GM06990 (cell line): Measurements from ENCODE around the gene MEPE.
A peak's percentile ranks its signal among the peaks of the same experiment; 100 is the strongest.

Experiments
- DNase-seq: peaks from one replicate; pipeline ENCODE4 v3.0.0-alpha.2; 2011; ENCODE audit not compliant: insufficient read length; ENCODE audit errors: extremely low read depth
- H3K27me3 ChIP-seq: replicated peaks from 2 replicates; pipeline ENCODE4 v1.6.0; 2011; ENCODE audit warnings: low read length; ENCODE audit not compliant: control insufficient read depth, insufficient read depth
- H3K36me3 ChIP-seq: 2 replicates; pipeline ENCODE4 v1.5.1; 2011; ENCODE audit warnings: low read length; ENCODE audit not compliant: control insufficient read depth, insufficient read depth
- H3K4me3 ChIP-seq: replicated peaks from 2 replicates; pipeline ENCODE4 v1.5.1; 2011; ENCODE audit warnings: low read depth, mild to moderate bottlenecking, control low read depth, low read length
- TF ChIP-seq, protein P1 (sequence below): IDR thresholded peaks from 2 replicates; pipeline ENCODE4 v1.5.1; 2011; ENCODE audit warnings: low read length, control low read depth, mild to moderate bottlenecking, inconsistent platforms; ENCODE audit not compliant: insufficient read depth, poor library complexity, severe bottlenecking

MEPE gene

DNA sequence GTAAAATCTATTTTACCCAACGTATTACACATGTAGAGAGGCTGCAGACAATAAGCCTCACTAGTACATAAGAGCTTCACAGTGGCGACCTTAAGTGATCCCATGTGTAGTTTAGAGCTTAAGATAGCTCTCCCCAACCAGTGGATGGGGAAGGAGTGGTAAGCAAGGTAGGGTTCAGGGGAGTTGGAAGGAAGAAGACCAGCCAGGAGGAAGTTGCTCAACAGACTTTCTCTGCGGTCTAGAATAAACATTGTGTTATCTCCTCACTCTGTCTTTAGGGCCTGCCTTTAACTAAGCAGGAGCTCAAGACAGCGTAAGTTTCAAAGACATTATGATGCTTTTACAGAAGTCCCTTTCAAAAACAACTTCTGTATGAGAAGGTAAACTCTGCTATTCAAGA is 16.8 kb downstream of the MEPE start:
- Histone ChIP-seq H3K27me3 (no peaks in the 10 kb centered on the region), H3K4me3 (no peak overlapping the region), H3K36me3 (no peaks in the 10 kb centered on the region)
- TF ChIP-seq, protein P1, sequence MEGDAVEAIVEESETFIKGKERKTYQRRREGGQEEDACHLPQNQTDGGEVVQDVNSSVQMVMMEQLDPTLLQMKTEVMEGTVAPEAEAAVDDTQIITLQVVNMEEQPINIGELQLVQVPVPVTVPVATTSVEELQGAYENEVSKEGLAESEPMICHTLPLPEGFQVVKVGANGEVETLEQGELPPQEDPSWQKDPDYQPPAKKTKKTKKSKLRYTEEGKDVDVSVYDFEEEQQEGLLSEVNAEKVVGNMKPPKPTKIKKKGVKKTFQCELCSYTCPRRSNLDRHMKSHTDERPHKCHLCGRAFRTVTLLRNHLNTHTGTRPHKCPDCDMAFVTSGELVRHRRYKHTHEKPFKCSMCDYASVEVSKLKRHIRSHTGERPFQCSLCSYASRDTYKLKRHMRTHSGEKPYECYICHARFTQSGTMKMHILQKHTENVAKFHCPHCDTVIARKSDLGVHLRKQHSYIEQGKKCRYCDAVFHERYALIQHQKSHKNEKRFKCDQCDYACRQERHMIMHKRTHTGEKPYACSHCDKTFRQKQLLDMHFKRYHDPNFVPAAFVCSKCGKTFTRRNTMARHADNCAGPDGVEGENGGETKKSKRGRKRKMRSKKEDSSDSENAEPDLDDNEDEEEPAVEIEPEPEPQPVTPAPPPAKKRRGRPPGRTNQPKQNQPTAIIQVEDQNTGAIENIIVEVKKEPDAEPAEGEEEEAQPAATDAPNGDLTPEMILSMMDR: no peak
- no peak for DNase-seq

DNA sequence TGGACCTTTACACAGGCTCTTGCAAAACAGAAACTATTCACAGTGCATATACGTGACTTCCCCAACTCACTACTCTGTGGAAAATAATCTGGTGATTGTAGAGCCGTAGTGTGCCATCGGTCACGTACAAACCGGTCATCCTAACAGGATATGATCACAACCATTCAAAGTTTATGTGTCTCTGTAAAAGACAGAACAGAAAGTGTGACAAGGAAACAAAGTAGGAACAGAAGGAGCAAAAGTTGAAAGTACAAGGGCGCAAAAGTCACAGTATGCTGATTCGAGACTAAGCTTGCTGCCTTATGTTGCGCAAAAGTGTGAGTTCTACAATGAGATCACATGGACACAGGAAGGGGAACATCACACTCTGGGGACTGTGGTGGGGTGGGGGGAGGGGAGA is 18.6 kb downstream of the MEPE start:
- Histone ChIP-seq H3K36me3 (no peaks in the 10 kb centered on the region), H3K27me3 (no peaks in the 10 kb centered on the region), H3K4me3 (no peak overlapping the region)
- TF ChIP-seq, protein P1: no peak
- DNase-seq: no peak

DNA sequence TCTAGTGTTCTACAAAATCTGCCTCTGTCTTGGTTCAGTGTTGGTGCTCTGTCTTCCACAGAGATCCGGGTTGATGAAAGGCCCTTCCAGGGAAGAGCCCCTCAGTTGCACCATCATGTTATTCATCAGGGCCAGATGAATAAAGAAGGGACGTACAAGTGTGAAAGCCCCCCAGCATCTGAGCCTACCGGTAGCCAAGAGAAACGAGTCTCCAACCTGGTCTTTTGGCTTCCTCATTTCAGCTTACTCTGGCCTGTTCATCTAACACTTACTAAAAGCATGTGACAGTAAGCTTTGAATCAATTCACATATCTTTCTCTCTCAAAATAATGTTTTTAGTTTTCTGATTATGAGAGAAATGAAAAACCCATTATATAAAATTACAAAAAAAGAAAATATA is 19.2 kb downstream of the MEPE start:
- TF ChIP-seq, protein P1: no peak
- no peaks in the 10 kb centered on the region for H3K36me3 ChIP-seq
- H3K4me3 ChIP-seq: no peak overlapping the region
- no peak for DNase-seq
- H3K27me3 ChIP-seq: no peaks in the 10 kb centered on the region

DNA sequence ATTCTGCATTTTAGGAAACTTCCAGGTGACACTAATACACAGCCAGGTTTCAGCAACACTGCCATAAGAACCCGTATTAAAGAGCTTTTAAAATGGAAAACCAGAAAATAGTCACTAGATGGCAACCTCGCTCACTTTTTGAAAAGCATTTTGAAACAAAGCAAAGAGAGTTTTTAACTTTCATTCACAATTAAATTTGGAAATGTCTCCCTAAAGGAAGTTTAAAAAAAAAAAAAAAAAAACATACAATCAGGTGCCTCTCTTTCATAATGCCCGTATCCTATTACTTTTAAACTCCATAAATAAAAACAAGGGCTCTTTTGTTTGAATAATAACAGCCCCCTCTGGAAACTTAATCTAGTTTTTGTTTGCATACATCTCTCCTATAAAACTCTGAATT is 20.3 kb downstream of the MEPE start:
- Histone ChIP-seq H3K27me3 (no peaks in the 10 kb centered on the region), H3K4me3 (no peak overlapping the region), H3K36me3 (no peaks in the 10 kb centered on the region)
- TF ChIP-seq, protein P1: peak; percentile 49
- DNase-seq: no peak

DNA sequence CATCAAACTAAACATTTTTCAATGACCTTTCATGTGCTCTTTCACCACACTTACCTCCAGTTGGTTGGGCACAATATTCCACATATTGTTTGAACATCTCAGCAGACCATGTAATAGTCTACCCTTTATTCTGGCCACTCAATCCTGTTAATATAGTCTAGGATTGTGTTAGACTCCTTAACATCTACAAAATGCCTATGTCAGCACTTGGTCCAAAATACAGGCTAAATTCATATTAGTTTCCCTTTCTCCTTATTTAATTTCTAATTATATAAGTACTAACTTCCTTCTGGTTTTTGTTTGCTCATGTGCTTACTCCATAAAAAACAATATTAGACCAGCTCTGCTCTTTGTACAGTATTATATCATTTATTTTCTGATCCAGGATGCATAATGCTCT is 21.1 kb downstream of the MEPE start:
- no peak for DNase-seq
- TF ChIP-seq, protein P1: no peak
- H3K4me3 ChIP-seq: no peak overlapping the region

DNA sequence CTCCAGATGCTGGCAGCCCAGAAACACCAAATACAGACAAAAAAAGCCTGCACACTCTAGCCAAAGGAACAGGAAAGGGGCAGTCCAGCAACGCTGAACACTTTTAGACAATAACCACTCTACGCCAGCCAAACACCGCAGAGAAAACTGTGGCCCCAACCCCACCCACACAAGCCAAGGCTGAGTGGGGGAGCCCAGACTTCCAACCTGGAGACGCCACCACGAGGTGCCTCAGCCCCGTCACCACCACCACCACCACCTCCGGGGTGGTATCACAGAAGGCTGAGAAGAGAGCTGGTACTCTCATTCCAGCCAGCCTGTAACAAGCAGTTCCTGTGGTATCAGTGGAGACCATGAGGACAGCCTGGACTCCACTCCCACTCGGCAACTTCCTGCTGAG is 22.8 kb downstream of the MEPE start:
- TF ChIP-seq, protein P1: no peak
- no peak for DNase-seq
- H3K4me3 ChIP-seq: no peak overlapping the region
- H3K36me3 ChIP-seq: no peaks in the 10 kb centered on the region
- no peaks in the 10 kb centered on the region for H3K27me3 ChIP-seq

More for the DNA sequence above, 21.1 kb downstream of the MEPE start:
- Histone ChIP-seq H3K27me3 (no peaks in the 10 kb centered on the region), H3K36me3 (no peaks in the 10 kb centered on the region)
